NCI-H526 (cell line): ENCODE results near the gene HEYL.

Experiments used
- DNase-seq, 2 experiments: peaks; one replicate each; lab custom pipeline; 2025; lab: John Stamatoyannopoulos, UW

HEYL gene

GRCh38 chr1:39639305-39640130 lies at the start of gene HEYL:
HEYL (minus strand) TSS chr1:39639643; CDS start chr1:39639625, 18 bp downstream.
- DNase-seq, result peak; percentile 23 to 86

GRCh38 chr1:39689214-39689613 lies 49.8 kb upstream of the HEYL start:
- DNase-seq, result no peak

GRCh38 chr1:39688706-39689105 lies 49.3 kb upstream of the HEYL start:
- DNase-seq, result no peak

DNA sequence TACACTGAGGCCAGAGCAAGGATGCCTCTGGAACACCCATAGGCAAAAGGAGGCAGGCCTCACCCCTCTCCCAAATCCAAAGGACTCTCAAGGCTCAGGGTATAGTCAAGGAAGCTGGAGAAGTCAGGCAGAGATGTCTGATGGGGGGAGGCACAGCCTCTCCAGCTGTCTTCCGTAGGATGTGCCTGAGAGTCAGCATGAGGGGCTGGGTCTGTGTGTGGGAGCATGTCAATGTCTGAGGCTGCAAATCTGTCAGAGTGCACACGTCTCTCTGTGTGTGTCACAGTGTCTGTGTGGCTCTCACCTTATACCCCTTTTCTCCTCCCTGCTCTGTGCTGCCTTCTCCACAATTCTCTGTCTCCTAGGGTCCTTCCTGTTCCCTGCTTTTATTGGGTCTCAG lies 47.8 kb upstream of the HEYL start:
- DNase-seq, result no peak

DNA sequence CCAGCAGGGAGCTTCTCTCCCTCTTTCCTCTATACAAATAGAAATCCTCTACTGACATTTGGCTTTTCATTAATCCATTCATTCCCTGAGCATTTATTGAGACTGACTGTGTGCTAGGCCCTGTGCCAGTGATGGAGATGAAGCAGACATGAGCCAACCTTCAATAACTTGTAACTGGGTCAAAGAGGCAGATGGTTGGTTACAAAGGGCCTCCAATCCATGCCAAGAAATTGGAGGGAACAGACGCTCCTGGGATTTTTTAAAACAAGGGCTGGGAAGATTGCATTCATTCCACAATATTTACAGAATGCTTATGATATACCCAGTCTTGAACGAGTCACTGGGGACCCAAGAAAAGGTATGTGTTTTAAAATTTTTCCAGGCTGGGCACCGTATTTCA lies 45.6 kb upstream of the HEYL start:
- no peak for DNase-seq

GRCh38 chr1:39684313-39684664 lies 44.8 kb upstream of the HEYL start:
- no peak for DNase-seq

DNA sequence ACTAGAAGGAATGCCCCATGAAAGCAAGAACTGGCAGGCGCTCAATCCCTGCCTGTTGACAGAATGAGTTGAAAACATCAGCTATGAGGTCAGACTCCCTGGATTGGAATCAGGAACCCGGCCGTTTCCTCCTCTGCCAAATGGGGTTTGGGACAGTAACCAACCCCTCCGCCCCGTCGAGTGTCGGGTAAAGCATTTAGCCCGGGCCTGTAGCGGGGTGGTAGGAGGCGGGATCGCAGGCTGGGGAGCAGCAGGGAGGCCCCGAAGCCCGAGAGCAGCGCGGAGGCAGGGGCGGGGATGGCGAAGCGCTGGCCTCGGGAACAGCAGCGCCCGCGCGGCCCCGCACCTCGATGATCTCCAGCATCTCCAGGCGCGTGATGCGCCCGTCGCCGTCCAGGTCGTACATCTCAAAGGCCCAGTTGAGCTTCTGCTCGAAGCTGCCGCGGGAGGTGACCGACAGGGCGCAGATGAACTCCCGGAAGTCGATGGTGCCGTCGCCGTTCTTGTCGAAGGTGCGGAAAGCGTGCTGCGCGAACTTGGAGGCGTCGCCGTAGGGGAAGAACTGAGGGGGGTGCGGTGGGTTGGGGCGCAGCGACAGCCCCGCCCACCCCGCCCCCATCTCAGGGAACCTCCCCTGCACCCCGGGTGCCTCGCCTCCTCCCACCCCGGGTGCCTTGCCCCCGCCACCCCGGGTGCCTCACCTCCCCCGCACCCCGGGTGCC lies 44.3 kb upstream of the HEYL start:
- no peak for DNase-seq

DNA sequence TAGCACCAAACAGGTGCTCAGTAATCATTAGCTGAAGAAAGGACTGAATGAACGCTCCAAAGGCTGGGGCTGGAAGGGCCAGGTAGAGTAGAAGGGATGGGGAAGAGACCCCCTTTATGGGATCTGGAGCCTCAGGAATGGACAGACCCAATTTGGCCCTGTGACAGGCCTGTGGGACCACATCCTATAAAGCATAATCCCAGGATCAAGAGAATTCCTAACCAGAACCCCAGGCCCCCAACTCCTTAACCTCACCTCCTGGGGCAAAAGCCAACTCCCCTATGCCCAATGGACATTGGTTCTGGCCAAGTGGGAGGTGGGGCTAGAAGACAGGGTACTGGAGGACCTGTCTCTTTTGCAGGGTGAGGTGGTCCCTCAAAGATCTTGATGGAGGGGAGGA lies 42.6 kb upstream of the HEYL start:
- no peak for DNase-seq

DNA sequence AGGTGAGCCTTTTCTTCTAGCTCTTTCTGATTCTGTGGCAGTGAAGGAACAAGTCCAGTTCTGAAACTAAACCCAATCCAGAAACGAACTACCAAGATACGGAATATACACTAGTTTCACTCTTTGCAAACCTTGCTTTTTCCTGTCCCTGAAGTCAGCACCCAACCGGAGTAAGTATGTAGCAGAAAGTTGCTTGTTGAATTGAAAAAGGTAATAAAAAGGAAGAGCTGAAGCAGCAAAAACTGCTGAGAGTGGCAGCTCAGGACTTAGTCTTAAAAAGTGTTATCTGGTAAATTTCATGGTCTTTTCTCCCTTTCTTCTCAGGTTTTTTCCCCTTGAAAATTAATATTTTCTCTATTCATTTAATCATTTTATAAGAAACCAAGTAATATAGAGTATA lies 41.9 kb upstream of the HEYL start:
- DNase-seq, result no peak

GRCh38 chr1:39680751-39681150 lies 41.3 kb upstream of the HEYL start:
- no peak for DNase-seq

DNA sequence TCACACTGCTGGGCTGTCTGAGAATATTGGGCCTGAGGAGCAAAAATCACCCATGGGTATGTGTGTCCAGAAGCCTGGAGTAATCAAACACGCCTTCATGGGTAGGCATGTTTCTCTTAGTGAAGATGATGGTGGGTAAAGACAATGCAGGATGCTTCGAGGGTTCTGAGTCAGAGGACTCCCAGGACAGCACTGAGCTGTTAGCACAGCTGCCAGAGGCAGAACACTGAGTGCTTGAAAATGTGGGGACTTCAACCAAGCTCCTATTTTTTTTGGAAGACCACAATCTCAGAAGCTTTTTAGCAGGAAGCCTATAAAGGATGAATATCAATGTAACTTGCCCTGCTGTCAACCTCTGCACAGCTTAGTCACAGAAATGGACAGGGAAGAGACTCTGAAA lies 40.4 kb upstream of the HEYL start:
- DNase-seq, result no peak

- DNase-seq, result no peak
Observed at GRCh38 chr1:39678889-39679288, 39.4 kb upstream of the HEYL start.

- DNase-seq, result no peak
Observed at GRCh38 chr1:39677645-39678044, 38.2 kb upstream of the HEYL start.

GRCh38 chr1:39676948-39677548 lies 37.6 kb upstream of the HEYL start:
- no peak for DNase-seq

DNA sequence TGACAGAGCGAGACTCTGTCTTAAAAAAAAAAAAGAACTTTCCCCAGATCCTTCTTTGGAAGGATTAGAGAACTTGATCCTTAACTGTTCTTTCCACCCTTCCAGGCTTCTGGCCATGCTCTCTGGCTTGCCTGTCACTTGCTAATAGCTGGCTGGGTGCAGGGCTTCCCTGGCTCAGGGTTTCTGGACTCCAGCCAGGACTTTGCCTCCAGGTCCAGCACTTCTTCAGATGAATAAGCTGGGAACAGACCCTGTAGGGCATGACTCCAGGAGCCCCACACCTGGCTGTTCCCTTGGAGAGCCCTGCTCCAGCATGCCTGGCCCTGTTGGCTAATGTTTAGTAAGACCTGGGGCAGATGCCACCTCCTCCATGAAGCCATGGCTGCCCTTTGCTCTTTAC lies 35.8 kb upstream of the HEYL start:
- no peak for DNase-seq

- DNase-seq, result no peak
Observed at GRCh38 chr1:39673215-39673614, 33.8 kb upstream of the HEYL start.

DNA sequence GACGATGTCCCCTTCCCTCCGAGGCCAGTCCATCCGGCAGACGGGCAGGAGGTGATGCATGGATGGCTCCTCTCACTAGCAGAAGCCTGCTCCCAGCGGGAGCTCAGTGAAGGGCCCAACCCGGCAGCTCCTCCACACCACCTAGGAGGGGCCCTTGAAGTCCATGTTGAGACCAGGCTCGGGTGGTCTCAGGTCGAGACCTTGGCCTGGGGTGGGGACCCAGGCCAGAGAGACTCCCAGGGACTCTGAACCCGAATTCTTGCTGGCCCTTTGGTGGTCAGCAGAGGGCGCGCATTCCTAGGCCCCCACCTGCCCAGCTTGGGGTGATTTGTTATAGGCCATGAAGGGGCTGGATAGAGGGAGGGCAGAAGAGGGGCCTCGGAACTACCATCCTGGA lies 33.1 kb upstream of the HEYL start:
- DNase-seq, result peak in 1 of 2 experiments; percentile 63

DNA sequence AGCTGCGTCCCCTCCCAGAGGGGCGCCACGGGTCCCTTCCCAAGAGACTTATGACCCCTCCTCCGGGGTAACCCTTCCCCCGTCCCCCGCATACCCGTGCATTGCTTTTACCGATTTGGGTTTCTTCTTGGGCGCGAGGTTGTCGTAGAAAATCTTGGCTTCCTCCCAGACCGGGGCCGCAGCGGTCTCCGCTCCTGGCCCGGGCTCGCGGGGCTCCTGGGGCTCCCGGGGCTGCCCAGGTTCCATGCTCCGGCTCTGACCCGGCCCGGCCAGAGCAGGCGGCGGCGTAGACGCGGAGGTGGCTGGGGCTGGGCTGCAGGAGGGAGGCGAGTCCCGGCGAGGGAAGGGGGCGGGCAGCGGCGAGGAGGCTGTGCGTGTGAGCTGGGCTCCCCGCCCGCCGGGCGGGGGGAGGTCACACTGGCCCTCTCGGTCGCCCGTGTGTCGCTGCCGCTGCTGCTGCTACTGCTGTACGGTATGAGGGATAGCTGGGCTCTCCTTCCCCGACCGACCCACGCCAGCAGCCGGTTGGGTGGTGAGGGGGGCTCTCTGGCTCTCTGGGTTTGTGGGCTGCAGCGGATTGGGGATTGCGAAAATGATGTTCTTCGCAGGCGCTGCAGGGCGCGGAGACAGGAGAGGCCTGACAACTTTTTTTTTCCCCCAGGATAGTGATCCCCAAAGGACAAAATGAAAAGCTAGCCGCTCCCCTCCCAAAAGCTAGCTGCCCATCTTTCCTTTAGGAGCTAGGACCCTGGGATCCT lies 32.5 kb upstream of the HEYL start, which contains the start of gene NT5C1A:
TSS of gene NT5C1A (minus strand) at position 315 of the 758 bp plus-strand sequence. CDS start at position 246, 69 bp downstream.
- DNase-seq, result peak in 1 of 2 experiments; percentile 61

- DNase-seq, result peak in 1 of 2 experiments; percentile 41
Observed at GRCh38 chr1:39671433-39671792, 32.0 kb upstream of the HEYL start.

DNA sequence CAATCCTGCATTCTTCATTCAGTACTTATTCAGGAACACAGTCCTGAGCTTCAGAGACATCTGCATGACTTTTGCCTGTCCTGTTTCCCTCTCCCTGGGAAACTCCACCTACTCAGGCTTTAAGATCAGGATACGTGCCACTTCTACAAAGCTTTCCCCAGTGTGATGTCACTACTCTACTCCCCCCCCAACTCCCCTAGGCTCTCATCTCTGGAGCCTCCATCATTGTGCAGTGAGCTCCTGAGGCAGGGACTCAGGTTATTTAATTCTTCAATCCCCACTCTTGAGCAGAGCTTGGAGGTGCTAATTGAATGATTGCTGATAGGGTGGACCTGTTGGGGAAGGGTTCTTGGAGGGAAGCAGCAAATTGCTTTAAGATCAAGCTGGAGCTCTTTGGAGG lies 31.2 kb upstream of the HEYL start:
- DNase-seq, result no peak

DNA sequence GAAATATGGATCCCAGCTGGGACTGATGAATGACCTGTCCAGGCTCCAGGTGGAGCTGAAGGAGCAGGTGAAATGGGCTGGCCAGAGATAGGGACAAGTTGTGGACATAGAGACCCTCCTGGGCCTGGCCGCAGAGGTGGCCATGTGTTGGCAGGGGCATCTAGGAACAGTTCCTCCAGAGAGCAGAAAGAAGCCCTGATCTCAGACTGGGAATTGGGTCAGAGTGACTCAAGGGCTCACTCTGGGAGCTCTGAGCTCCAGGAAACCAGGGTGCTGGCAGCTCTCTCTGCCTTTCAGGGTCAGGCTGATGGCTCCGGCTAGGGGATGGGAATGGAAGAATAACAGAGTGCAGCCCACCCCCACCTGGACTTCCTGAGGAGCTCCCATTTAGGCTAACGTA lies 29.5 kb upstream of the HEYL start:
- no peak for DNase-seq

- DNase-seq, result no peak
Observed at GRCh38 chr1:39668111-39668510, 28.7 kb upstream of the HEYL start.
